Activated CD4-positive, CD25-positive, alpha-beta regulatory T cell treated with anti-CD3 and anti-CD28 coated beads, Interleukin-2, amount 50 U/mL, for 24 hours (primary cell): ENCODE measurements around the gene PRKN.
"Not testable (repeated sequence)": the region's sequence is repeated elsewhere in the genome, so short reads cannot be mapped to it uniquely, and the experiment has no call there.

Experiments
- ATAC-seq, 2 donors: fragments of 150-1000 bp; cut with Tn5 transposase; one replicate each; pipeline ENCODE4 v1.10.0; 2021; ENCODE audit warnings: mild to moderate bottlenecking in 1 of 2, moderate library complexity in 1 of 2

The PRKN gene

GRCh38 chr6:161498881-161499280 is 1228.7 kb downstream of the PRKN start:
- ATAC-seq = no peak

DNA sequence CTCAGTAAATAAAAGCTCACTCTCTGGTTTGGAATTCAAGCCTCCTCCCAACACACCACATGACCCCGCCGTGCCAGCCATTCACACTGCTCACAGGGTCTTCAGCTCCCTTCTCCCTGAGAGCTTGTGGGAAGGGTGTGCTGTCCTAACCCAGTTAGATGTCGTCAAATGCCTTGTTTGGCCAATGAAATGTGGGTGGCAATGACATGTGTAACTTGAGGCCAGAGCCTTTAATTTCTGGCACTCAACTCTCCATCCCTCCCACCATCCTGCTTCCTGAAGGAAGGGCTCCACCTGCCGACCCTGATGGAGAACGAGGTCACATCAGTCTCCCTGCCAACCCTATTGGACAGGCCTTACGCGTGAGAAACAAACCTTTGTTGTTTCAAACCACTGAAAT is 1229.2 kb downstream of the PRKN start:
- no peak for ATAC-seq

GRCh38 chr6:161496941-161497340 is 1230.6 kb downstream of the PRKN start:
- no peak for ATAC-seq

- ATAC-seq = not testable (repeated sequence)
These were observed 1231.3 kb downstream of the PRKN start for GRCh38 chr6:161496271-161496670.

DNA sequence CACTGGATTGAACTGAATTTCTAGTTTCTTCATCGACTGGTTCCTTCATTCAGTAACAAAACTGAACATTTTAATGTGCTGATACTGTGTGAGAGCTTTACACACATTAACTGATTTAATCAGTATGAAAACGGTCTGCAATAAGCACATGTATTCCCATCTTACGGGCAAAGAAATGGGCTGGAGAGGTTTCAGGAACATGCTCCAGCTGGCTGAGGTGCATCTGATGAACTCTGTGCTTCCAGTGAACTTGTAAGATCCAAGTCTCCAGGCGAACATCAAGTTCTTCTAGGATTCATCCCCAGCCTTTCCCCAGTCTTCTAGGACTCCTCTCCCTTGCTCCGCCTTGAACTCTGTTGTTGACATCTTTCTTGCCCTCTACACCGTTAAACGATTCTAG is 1233.0 kb downstream of the PRKN start:
- ATAC-seq = no peak

GRCh38 chr6:161493576-161494118 is 1233.9 kb downstream of the PRKN start:
- no peak for ATAC-seq

GRCh38 chr6:161489626-161490306 is 1237.8 kb downstream of the PRKN start:
- no peak for ATAC-seq

GRCh38 chr6:161487694-161488093 is 1239.9 kb downstream of the PRKN start:
- ATAC-seq = no peak

DNA sequence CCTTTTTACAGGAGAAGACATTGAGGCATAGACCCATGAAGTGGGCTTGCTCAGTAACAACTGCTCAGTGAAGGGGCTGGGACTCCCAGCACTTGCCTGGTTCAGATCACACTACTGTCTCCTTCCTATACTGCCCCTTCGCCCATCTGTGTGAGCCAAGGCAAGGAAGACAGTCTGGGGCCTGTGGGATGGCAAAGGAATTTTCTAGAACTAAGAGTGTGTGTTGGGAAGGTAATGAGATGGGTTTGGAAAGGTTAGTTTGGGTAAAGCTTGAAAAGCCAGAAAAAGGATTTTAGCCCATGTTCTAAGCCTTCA is 1240.4 kb downstream of the PRKN start:
- ATAC-seq = no peak

GRCh38 chr6:161486361-161487216 is 1241.0 kb downstream of the PRKN start:
- ATAC-seq = no peak

GRCh38 chr6:161482517-161482858 is 1245.1 kb downstream of the PRKN start:
- ATAC-seq = no peak

GRCh38 chr6:161481786-161482516 is 1245.6 kb downstream of the PRKN start:
- no peak for ATAC-seq

- ATAC-seq = no peak
These were observed 1247.0 kb downstream of the PRKN start for GRCh38 chr6:161480421-161481155.

- no peak for ATAC-seq
These were observed 1248.2 kb downstream of the PRKN start for GRCh38 chr6:161479376-161479775.

DNA sequence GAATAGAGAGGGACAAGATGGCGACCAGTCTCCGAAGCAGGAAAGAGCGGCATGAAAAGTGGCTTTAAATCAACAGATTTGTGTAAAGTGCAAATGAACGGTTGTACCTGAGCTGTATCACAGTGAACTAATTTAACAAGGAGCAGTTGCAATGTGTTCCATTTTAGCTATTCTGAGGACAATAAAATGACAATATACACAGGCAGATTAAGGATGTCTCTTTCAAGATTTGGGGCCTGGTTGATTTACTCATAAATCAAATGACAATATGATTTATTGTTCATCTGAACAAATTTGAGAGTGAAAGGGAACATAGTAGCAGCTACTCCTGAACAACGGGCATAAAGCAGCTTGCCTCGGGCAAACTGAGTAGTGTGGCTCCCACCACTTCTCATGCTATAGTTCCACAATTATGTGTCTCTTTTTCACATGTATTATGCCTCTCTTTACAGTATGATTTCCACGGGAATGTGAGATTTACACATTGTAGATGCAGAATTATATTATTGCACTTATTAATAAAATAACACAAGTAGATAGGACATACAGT is 1249.6 kb downstream of the PRKN start:
- no peak for ATAC-seq

DNA sequence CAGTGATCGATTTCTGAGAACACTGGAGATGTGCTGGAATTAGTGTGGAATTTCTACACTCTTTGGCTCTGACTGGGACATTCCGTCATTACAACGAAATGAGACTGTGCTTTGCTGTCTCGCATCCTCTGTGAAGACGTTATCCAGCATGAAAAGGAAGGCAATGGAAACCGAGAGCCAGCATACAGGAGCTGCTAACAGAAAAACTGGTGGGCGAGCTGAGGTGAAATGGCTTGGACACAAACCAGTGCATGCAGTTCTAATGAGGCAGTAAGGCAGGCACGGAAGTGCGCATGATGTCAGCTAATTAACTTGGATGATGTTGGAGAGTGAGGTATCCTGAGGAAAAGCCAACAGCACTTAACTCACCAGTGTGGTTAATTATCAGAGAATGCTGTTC is 1250.9 kb downstream of the PRKN start:
- ATAC-seq = no peak

GRCh38 chr6:161465403-161465802 is 1262.2 kb downstream of the PRKN start:
- ATAC-seq = no peak

DNA sequence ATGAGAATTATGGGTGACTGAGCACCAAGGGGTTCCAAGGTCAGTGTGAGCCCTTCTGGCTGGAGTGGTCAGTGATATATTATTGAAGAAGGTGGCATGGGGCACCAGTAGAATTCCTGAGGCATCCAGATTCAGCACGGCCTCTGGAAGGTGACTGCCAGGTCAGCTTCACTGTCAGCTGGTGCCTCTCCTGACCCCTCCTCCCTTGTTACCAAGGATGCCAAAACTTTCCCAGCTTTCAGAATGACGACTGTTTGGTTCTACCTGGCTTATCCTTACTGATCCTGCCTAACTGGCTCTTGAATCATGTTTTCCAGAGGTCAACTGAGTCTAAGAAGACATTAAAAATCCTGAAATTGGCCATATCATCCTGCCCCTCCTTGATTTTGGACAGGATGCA is 1264.5 kb downstream of the PRKN start:
- no peak for ATAC-seq

GRCh38 chr6:161462148-161462547 is 1265.4 kb downstream of the PRKN start:
- ATAC-seq = no peak

DNA sequence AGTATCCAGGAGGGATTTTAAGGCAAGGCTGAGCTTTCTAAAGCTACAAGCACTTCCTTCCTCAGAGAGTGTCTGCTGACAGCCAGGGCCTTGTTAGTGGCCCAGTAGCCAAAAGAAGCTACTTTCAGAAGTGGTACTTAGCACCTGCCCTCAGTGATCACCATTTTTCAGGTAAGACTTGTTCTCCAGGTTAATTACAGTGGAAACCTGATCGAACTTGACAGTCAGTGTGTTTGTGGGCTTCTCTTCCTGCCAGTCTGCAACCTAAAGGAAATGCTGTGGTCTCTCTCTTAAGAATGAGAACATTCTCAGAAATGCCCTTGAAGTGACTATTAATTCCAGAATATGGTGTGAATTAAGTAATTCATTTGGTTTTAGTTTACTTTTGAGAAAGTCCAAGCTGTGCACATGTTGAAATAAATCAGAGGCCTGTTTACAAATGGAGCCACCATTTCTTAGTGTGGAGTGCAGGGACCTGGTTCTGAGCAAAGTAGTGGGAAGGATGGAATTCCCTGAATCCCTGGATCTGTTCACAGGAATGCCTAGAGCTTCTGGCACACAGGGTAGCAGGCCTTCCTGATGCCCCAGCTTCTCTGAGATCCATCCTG is 1268.5 kb downstream of the PRKN start:
- no peak for ATAC-seq

DNA sequence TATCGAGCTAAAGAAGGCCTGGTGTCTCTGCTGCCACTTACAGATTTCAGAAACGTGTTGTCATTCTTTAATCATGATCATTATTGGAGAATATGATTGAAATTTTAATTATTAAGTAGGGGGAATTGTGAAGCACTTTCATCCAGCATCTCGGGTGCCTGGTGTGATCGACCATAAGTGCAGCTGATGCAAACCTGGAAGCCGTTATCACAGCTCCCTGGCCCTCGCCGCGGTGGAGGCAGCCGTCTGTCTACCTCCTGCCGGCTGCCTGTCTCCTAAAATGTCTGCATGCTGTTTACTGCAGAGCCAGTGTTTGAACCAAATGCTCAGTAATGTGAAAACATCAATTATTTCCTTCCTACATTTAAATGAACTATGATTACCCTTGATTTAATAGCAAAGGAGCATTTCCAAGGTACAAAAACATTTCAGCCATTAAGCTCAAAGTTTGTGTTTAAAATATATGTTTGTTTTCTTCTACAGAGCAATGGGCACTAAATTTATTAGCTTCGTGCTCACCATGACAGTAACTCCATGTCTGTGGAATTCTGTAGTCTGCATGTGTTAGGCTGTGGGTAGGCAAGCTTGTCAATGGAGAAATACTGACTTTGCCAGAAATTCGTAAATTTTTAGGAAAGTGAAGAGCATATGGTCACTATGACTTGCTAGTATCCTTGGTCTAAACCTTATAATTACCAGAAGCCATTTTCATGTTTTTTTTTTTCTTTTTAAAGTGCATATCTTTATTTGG is 1269.2 kb downstream of the PRKN start:
- no peak for ATAC-seq
